Calu3 (cell line): ENCODE results near the gene PCDHGB6. TPM values are rescaled to one million over a fixed set of nuclear protein-coding genes. Genes with fewer than 3 reads are reported as not detected.
A peak's percentile ranks its signal among the peaks of the same experiment; 100 is the strongest.
"Not testable (repeated sequence)": the region's sequence is repeated elsewhere in the genome, so short reads cannot be mapped to it uniquely, and the experiment has no call there.

Source experiments
- BruUV-seq: library from RNA; stranded (reverse); fragments of 400-500 nt; replicated peaks from 2 replicates; lab custom pipeline; 2021; lab: Mats Ljungman, UMichigan
- CTCF ChIA-PET: fragments of 300-600 bp; sonication (Branson Sonifier 250); formaldehyde crosslinking; loops from one replicate; lab custom pipeline; 2022; ENCODE audit warnings: antibody characterized with exemption; lab: Charles Lee
- DNase-seq: peaks from one replicate; pipeline ENCODE4 v3.0.0; 2022
- H3K27ac Mint-ChIP-seq: one replicate; pipeline ENCODE4 v1.8.0; 2022; ENCODE audit warnings: mixed read lengths; ENCODE audit not compliant: unreplicated experiment
- H3K27me3 Mint-ChIP-seq: one replicate; pipeline ENCODE4 v1.8.0; 2022; ENCODE audit warnings: mixed read lengths; ENCODE audit not compliant: unreplicated experiment
- H3K36me3 Mint-ChIP-seq: one replicate; pipeline ENCODE4 v1.8.0; 2022; ENCODE audit warnings: mild to moderate bottlenecking, moderate library complexity, mixed read lengths; ENCODE audit not compliant: insufficient read depth, unreplicated experiment
- H3K4me1 Mint-ChIP-seq: one replicate; pipeline ENCODE4 v1.8.0; 2022; ENCODE audit warnings: mild to moderate bottlenecking, low read depth, mixed read lengths; ENCODE audit not compliant: unreplicated experiment
- H3K4me3 Mint-ChIP-seq: one replicate; pipeline ENCODE4 v1.8.0; 2022; ENCODE audit warnings: mild to moderate bottlenecking, low read depth, moderate library complexity, mixed read lengths; ENCODE audit not compliant: unreplicated experiment
- H3K9me3 Mint-ChIP-seq: one replicate; pipeline ENCODE4 v1.8.0; 2022; ENCODE audit warnings: low read depth, mixed read lengths; ENCODE audit not compliant: unreplicated experiment
- CTCF ChIP-seq: fragments of 200-600 bp; IDR thresholded peaks from one replicate; pipeline ENCODE4 v1.8.0; 2022; ENCODE audit warnings: antibody characterized with exemption; ENCODE audit not compliant: unreplicated experiment
- intact Hi-C: fragments of 100-400 bp; cut with micrococcal nuclease; formaldehyde crosslinking; loops from one replicate; pipeline ENCODE4 v1.10.0; 2022; ENCODE audit not compliant: unreplicated experiment
- total RNA-seq: library from RNA; stranded (reverse); gene quantifications from 2 replicates; pipeline ENCODE4 v1.2.3, GENCODE V29; 2022

The PCDHGB6 gene
- total RNA-seq, 1 experiment from 2014 or later, result 13.4 TPM

GRCh38 chr5:141413540-141414069 lies 5.8 kb downstream of the PCDHGB6 start:
- Mint-ChIP-seq H3K27me3 (no peaks in the 10 kb centered on the region), H3K4me1 (peaks cover 20% of the 10 kb centered on the region), H3K4me3 (no peak overlapping the region), H3K27ac (no peak overlapping the region), H3K36me3 (peaks cover 29% of the 10 kb centered on the region), H3K9me3 (peaks cover 20% of the 10 kb centered on the region)
- CTCF ChIA-PET, result no interaction called here
- BruUV-seq, result no TSS peak
- no peak for TF ChIP-seq CTCF
- intact Hi-C loops, result no loop called here
- no peak for DNase-seq

- H3K27ac Mint-ChIP-seq, DNase-seq, BruUV-seq, intact Hi-C loops, H3K27me3 Mint-ChIP-seq, H3K4me3 Mint-ChIP-seq, CTCF ChIA-PET: not testable (repeated sequence)
- Mint-ChIP-seq H3K36me3 (peaks cover 36% of the 10 kb centered on the region), H3K4me1 (peaks cover 15% of the 10 kb centered on the region), H3K9me3 (peaks cover 20% of the 10 kb centered on the region)
Measured at GRCh38 chr5:141414548-141415274, 6.9 kb downstream of the PCDHGB6 start.

GRCh38 chr5:141415275-141415618 lies 7.4 kb downstream of the PCDHGB6 start:
- BruUV-seq, CTCF ChIA-PET, H3K4me3 Mint-ChIP-seq, H3K27ac Mint-ChIP-seq, intact Hi-C loops, DNase-seq, H3K27me3 Mint-ChIP-seq: not testable (repeated sequence)
- H3K9me3 Mint-ChIP-seq, result peaks cover 21% of the 10 kb centered on the region
- H3K4me1 Mint-ChIP-seq, result peaks cover 11% of the 10 kb centered on the region
- H3K36me3 Mint-ChIP-seq, result peaks cover 34% of the 10 kb centered on the region

- peaks cover 20% of the 10 kb centered on the region for H3K9me3 Mint-ChIP-seq
- BruUV-seq, H3K27me3 Mint-ChIP-seq, H3K4me1 Mint-ChIP-seq: not testable (repeated sequence)
- peak within 1 kb of the TSS; percentile 69 for H3K4me3 Mint-ChIP-seq
- peak within 1 kb of the TSS; percentile 66 for H3K27ac Mint-ChIP-seq
- DNase-seq, result peak; percentile 88
- peaks cover 37% of the 10 kb centered on the region for H3K36me3 Mint-ChIP-seq
- TF ChIP-seq CTCF, result peak; percentile 75
- CTCF ChIA-PET, result interaction anchor here (0.6 to 1.7 kb wide), 14 partner anchors 9 to 202 kb away, joined by 3 to 14 read pairs (median 5); partner anchors contain the start of genes DIAPH1, PCDHB14, PCDHGA9 and PCDHGB5
- intact Hi-C loops, result loop anchor here (1.0 kb wide), 2 partner anchors 107 to 141 kb away; no protein-coding TSS in a partner anchor
Measured at GRCh38 chr5:141417494-141418172, 9.8 kb downstream of the PCDHGB6 start, which contains the start of gene PCDHGB7. TSS of gene PCDHGB7 (plus strand) at chr5:141417677. CDS start at chr5:141417860, 183 bp downstream.
